Measurements from ENCODE around the gene ARHGAP6. TPM values are rescaled to one million over a fixed set of nuclear protein-coding genes. Genes with fewer than 3 reads are reported as not detected.

The ARHGAP6 gene
- total and polyA plus RNA-seq, 9 of the 15 experiments (the other 6 are each of a cell fraction or from before 2014, with no cell fraction given), result 12.5 to 63.6 (median 41.8) TPM

DNA sequence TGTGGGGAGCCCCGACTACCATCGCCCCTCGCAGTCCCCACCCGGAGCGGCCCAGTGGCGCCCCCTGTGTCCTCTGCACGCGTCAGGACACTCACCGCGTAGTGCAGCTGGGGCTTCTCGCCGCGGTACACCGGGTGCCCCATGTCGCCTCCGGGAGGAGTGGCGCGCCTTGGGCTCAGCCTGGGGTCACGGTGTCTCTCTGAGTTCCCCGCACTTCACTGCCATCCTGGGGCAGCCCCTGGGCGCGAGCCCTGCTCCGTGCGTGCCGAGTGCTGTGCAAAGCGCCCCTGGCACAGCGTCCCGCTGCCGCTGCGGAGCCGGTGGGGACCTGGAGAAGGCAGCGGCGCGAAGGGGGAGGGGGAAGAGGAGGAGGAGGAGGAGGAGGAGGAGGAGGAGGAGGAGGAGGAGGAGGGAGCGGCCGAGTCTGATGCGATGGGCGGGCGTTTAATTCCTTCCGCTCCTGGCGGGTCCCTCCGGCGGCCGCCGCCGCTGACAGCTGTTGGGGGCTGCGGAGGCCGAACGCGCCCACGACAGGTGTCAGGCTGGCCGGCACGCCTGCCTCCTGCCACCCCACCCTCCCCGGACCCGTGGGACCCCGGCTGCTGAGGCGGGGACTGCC lies 238.2 kb downstream of the ARHGAP6 start:
- peak overlapping the region; percentile 96 for H3K4me2 ChIP-seq (ENCODE audit: insufficient read depth, low read length)
- 0% methylated on average over 24 of the region's 57 CpGs for WGBS (ENCODE audit: insufficient coverage, low coverage, missing lambda C conversion rate)
- peak overlapping the region; percentile 88 for H2AFZ ChIP-seq (ENCODE audit: low read depth, low read length)
- no peaks in the 10 kb centered on the region for H3K9me1 ChIP-seq (ENCODE audit: control insufficient read depth, insufficient read depth, low read length)
- peaks cover 14 to 32% of the 10 kb centered on the region in 2 experiments for H3K4me1 ChIP-seq (replicated peaks in 1 of 2; ENCODE audit: control insufficient read depth in 2 of 2, insufficient read depth in 2 of 2, low read length in 2 of 2)
- peaks cover 56% of the 10 kb centered on the region for H3K79me2 ChIP-seq (ENCODE audit: control insufficient read depth, insufficient read depth, low read length)
- no peaks in the 10 kb centered on the region for H3K27me3 ChIP-seq (ENCODE audit: control insufficient read depth in 2 of 2, insufficient read depth in 2 of 2, low read length in 2 of 2)
- no TSS peak for BruUV-seq (replicated peaks)
- H3K27ac ChIP-seq (ENCODE audit: extremely low read depth, low read depth, low read length), result peak overlapping the region; percentile 92
- FAIRE-seq (no peak), ATAC-seq (peak; percentile 88), DNase-seq (ENCODE audit: extremely low read depth in 1 of 4, low spot score in 3 of 4) (peak; percentile 67 to 87 (median 73))
- H3K9ac ChIP-seq (ENCODE audit: insufficient read depth in 1 of 2, low read depth in 2 of 2, low read length in 2 of 2), result peak overlapping the region; percentile 86 to 92
- ChIA-PET CTCF (ENCODE audit: low intra/inter-chr PET ratio) (no interaction called here), POLR2A (interaction anchor here (0.5 to 1.0 kb wide), 5 partner anchors 8 to 352 kb away, joined by 3 to 5 read pairs (median 3); no protein-coding TSS in a partner anchor)
- in situ Hi-C loops (cut with MboI), result no loop called here
- H4K20me1 ChIP-seq (replicated peaks; ENCODE audit: control insufficient read depth, insufficient read depth, low read length), result no peaks in the 10 kb centered on the region
- H3K4me3 ChIP-seq, result peak overlapping the region; percentile 74
- H3K36me3 ChIP-seq (ENCODE audit: control insufficient read depth, insufficient read depth, low read length), result peaks cover 10% of the 10 kb centered on the region; the same call in 1 of the 3 replicates
- intact Hi-C loops (cut with micrococcal nuclease), result loop anchor here (2.0 kb wide), 2 partner anchors 33 to 47 kb away; no protein-coding TSS in a partner anchor
- no peaks in the 10 kb centered on the region for H3K9me3 ChIP-seq (replicated peaks; ENCODE audit: control insufficient read depth, insufficient read depth, low read depth, low read length)
- no peak for TF ChIP-seq KDM2B (CRISPR knock-in tag; IDR thresholded peaks at IDR 0.05)
- TF ChIP-seq, protein P1, sequence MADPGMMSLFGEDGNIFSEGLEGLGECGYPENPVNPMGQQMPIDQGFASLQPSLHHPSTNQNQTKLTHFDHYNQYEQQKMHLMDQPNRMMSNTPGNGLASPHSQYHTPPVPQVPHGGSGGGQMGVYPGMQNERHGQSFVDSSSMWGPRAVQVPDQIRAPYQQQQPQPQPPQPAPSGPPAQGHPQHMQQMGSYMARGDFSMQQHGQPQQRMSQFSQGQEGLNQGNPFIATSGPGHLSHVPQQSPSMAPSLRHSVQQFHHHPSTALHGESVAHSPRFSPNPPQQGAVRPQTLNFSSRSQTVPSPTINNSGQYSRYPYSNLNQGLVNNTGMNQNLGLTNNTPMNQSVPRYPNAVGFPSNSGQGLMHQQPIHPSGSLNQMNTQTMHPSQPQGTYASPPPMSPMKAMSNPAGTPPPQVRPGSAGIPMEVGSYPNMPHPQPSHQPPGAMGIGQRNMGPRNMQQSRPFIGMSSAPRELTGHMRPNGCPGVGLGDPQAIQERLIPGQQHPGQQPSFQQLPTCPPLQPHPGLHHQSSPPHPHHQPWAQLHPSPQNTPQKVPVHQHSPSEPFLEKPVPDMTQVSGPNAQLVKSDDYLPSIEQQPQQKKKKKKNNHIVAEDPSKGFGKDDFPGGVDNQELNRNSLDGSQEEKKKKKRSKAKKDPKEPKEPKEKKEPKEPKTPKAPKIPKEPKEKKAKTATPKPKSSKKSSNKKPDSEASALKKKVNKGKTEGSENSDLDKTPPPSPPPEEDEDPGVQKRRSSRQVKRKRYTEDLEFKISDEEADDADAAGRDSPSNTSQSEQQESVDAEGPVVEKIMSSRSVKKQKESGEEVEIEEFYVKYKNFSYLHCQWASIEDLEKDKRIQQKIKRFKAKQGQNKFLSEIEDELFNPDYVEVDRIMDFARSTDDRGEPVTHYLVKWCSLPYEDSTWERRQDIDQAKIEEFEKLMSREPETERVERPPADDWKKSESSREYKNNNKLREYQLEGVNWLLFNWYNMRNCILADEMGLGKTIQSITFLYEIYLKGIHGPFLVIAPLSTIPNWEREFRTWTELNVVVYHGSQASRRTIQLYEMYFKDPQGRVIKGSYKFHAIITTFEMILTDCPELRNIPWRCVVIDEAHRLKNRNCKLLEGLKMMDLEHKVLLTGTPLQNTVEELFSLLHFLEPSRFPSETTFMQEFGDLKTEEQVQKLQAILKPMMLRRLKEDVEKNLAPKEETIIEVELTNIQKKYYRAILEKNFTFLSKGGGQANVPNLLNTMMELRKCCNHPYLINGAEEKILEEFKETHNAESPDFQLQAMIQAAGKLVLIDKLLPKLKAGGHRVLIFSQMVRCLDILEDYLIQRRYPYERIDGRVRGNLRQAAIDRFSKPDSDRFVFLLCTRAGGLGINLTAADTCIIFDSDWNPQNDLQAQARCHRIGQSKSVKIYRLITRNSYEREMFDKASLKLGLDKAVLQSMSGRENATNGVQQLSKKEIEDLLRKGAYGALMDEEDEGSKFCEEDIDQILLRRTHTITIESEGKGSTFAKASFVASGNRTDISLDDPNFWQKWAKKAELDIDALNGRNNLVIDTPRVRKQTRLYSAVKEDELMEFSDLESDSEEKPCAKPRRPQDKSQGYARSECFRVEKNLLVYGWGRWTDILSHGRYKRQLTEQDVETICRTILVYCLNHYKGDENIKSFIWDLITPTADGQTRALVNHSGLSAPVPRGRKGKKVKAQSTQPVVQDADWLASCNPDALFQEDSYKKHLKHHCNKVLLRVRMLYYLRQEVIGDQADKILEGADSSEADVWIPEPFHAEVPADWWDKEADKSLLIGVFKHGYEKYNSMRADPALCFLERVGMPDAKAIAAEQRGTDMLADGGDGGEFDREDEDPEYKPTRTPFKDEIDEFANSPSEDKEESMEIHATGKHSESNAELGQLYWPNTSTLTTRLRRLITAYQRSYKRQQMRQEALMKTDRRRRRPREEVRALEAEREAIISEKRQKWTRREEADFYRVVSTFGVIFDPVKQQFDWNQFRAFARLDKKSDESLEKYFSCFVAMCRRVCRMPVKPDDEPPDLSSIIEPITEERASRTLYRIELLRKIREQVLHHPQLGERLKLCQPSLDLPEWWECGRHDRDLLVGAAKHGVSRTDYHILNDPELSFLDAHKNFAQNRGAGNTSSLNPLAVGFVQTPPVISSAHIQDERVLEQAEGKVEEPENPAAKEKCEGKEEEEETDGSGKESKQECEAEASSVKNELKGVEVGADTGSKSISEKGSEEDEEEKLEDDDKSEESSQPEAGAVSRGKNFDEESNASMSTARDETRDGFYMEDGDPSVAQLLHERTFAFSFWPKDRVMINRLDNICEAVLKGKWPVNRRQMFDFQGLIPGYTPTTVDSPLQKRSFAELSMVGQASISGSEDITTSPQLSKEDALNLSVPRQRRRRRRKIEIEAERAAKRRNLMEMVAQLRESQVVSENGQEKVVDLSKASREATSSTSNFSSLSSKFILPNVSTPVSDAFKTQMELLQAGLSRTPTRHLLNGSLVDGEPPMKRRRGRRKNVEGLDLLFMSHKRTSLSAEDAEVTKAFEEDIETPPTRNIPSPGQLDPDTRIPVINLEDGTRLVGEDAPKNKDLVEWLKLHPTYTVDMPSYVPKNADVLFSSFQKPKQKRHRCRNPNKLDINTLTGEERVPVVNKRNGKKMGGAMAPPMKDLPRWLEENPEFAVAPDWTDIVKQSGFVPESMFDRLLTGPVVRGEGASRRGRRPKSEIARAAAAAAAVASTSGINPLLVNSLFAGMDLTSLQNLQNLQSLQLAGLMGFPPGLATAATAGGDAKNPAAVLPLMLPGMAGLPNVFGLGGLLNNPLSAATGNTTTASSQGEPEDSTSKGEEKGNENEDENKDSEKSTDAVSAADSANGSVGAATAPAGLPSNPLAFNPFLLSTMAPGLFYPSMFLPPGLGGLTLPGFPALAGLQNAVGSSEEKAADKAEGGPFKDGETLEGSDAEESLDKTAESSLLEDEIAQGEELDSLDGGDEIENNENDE (IDR thresholded peaks at IDR 0.05; ENCODE audit: low read depth, low read length), result no peak
- no peak for TF ChIP-seq ZNF764 (CRISPR knock-in tag; IDR thresholded peaks at IDR 0.05; ENCODE audit: low read depth)
- peak; percentile 67; the same call in 1 of the 2 replicates for TF ChIP-seq ZNF584 (CRISPR knock-in tag; IDR thresholded peaks at IDR 0.05; ENCODE audit: low read depth)
- TF ChIP-seq KDM4B (IDR thresholded peaks at IDR 0.05; ENCODE audit: borderline replicate concordance in 2 of 2, low read depth in 1 of 2), result no peak
- TF ChIP-seq, protein P2, sequence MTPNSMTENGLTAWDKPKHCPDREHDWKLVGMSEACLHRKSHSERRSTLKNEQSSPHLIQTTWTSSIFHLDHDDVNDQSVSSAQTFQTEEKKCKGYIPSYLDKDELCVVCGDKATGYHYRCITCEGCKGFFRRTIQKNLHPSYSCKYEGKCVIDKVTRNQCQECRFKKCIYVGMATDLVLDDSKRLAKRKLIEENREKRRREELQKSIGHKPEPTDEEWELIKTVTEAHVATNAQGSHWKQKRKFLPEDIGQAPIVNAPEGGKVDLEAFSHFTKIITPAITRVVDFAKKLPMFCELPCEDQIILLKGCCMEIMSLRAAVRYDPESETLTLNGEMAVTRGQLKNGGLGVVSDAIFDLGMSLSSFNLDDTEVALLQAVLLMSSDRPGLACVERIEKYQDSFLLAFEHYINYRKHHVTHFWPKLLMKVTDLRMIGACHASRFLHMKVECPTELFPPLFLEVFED (CRISPR knock-in tag; conservative IDR thresholded peaks at IDR 0.05), result no peak
- no peak for TF ChIP-seq HMG20B (CRISPR knock-in tag; IDR thresholded peaks at IDR 0.05)
- TF ChIP-seq TBP (optimal IDR thresholded peaks at IDR 0.05; ENCODE audit: low read depth, low read length), result peak; percentile 51
- 0 out of 2 replicates have a peak, but pooled peaks have one; percentile 33 for TF ChIP-seq ETV5 (CRISPR knock-in tag; IDR thresholded peaks at IDR 0.05; ENCODE audit: low read depth)
